ENCODE results near the gene RNPEP.
A peak's percentile ranks its signal among the peaks of the same experiment; 100 is the strongest.
"Not testable (repeated sequence)": the region's sequence is repeated elsewhere in the genome, so short reads cannot be mapped to it uniquely, and the experiment has no call there.

RNPEP gene

DNA sequence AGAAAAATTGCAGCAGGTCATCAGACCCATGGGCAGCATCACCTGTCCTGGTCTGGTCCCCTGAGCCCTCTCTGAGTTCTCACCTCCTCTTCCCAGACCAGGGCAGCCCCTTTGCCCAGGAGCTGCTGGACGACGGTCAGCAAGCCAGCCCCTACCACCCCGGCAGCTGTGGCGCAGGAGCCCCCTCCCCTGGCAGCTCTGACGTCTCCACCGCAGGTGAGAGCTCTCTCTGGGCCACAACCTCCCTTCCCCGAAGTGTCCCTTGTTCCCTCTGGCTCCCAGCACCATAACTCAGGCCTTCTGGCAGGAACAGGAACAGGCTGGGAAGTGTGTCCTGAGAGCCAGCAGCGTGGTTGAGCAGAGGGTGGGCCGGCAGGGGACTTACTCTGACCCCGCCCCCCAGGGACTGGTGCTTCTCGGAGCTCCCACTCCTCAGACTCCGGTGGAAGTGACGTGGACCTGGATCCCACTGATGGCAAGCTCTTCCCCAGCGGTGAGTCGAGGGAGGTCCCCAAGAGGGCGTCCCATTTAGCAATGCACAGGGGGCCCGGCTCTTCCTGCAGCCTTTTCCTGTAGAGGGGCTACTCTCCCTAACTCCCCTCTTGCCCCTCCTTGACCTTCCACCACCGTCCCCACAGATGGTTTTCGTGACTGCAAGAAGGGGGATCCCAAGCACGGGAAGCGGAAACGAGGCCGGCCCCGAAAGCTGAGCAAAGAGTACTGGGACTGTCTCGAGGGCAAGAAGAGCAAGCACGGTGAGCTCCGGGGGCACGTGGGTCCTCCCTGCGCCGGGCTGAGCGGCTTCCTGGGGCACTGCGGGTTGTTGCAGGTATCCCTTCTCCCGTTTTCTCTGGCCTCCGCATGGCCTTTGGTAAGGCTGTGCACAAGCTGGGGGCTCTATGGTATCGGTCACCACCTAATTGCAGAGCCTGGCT lies 30.4 kb downstream of the RNPEP start:
- peak; percentile 37 for DNase-seq

DNA sequence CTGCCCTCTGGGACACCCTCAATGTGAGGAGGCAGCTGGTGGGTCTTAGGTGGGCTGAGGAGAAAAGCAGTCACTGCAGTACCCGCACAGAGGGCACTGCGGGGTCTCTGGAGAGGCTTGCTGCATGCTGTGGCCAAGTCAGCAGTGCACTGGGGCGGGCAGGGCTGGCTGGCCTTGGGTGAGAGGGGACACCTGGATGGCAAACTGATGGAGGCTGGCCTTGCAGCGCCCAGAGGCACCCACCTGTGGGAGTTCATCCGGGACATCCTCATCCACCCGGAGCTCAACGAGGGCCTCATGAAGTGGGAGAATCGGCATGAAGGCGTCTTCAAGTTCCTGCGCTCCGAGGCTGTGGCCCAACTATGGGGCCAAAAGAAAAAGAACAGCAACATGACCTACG lies 31.2 kb downstream of the RNPEP start:
- no peak for DNase-seq

DNA sequence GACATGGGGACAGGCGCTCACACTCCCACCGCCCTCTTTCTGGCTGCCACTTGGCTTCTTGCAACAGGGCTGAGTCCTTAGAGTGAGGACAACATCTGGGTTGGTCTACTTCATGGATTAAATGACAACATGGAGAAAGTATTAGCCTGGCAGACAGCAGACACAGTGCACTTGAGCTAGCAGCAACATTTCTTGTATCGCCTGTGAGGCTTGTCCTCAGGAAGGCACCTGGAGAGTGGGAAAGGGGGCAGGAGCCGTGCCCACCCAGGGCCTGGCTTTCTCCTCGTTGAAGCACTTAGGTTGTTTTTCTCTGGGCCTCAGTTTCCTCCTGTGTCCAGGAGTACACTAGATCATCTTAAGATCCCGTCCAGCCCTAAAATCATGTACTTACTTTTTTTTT lies 31.6 kb downstream of the RNPEP start:
- DNase-seq, result no peak

DNA sequence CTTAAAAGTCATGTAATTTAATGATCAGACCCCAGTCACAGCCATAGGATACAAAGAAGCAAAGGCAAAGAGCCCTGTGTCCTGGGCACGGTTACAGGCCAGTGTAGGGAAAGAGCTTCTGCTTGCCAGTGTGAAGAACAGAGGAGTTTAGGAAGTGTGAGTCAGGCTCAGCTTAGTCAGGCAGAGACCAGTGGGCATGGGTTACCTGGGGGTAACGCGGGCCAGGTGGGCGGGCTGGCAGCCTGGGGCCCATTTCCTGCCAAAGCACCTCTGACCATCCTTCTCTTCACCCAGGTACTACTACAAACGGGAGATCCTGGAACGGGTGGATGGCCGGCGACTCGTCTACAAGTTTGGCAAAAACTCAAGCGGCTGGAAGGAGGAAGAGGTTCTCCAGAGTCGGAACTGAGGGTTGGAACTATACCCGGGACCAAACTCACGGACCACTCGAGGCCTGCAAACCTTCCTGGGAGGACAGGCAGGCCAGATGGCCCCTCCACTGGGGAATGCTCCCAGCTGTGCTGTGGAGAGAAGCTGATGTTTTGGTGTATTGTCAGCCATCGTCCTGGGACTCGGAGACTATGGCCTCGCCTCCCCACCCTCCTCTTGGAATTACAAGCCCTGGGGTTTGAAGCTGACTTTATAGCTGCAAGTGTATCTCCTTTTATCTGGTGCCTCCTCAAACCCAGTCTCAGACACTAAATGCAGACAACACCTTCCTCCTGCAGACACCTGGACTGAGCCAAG lies 32.6 kb downstream of the RNPEP start:
- no peak for DNase-seq

DNA sequence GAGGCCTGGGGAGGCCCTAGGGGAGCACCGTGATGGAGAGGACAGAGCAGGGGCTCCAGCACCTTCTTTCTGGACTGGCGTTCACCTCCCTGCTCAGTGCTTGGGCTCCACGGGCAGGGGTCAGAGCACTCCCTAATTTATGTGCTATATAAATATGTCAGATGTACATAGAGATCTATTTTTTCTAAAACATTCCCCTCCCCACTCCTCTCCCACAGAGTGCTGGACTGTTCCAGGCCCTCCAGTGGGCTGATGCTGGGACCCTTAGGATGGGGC lies 33.2 kb downstream of the RNPEP start:
- no peak for DNase-seq

DNA sequence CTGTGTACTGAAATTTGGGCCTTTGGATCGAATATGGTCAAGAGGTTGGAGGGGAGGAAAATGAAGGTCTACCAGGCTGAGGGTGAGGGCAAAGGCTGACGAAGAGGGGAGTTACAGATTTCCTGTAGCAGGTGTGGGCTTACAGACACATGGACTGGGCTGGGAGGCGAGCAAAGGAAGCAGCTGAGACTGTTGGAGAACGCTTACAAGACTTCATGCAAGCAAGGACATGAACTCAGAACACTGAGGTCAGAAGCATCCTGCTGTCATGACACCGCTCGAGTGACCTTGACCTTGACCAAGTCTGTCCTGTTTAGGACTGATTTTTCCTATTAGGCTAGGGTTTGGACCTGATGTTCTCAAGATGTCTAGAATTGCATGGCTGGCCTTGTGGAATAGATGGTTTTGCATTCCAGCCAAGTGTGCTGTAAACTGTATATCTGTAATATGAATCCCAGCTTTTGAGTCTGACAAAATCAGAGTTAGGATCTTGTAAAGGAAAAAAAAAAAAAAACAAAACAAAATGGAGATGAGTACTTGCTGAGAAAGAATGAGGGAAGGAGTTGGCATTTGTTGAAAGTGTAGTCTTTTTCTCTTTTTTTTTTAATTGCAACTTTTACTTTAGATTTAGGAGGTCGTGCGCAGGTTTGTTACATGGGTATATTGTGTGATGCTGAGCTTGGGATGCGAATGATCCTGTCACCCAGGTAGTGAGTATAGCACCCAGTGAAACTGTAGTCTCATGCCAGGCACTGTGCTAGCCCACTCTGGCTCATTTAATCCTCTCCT lies 33.8 kb downstream of the RNPEP start:
- no peak for DNase-seq

DNA sequence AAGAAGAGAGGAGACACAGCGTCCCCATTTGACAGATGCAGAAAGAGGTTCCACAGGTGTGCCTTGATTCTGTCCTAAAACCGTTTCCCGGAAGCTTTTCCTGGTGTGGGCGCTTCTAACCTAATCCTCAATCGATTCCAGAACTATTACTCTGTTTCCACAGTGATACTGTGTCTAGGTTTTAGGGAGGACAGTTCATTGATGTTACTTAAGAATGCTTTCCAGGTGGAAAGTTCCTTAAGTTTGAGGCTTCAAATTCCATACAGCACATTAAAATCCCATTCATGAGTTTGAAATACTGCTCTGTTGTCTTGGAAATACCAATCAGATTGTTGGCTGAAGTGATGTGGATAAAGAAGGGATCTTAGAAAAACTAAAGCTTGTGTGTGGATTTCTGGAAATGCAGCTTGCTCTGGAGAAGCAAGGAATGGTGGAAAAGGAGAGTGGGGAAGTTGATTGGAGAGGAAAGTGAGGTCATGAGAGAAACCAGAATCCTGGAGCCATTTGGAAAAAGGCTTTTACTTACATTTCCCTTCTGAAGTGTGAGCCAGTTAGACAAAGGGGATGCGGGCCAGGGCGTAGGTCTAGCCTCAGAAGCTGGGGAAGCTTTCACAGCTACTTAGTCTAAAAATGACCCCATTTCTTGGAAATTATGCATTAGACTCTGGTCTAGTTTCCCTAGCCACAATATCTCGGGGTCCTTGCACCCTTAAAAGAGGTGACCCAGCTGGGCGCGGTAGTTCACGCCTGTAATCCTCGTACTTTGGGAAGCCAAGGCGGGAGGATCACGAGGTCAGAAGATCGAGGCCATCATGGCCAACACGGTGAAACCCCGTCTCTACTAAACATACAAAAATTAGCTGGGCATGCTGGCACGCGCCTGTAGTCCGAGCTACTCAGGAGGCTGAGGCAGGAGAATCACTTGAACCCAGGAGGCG lies 34.6 kb downstream of the RNPEP start:
- DNase-seq, result no peak

DNA sequence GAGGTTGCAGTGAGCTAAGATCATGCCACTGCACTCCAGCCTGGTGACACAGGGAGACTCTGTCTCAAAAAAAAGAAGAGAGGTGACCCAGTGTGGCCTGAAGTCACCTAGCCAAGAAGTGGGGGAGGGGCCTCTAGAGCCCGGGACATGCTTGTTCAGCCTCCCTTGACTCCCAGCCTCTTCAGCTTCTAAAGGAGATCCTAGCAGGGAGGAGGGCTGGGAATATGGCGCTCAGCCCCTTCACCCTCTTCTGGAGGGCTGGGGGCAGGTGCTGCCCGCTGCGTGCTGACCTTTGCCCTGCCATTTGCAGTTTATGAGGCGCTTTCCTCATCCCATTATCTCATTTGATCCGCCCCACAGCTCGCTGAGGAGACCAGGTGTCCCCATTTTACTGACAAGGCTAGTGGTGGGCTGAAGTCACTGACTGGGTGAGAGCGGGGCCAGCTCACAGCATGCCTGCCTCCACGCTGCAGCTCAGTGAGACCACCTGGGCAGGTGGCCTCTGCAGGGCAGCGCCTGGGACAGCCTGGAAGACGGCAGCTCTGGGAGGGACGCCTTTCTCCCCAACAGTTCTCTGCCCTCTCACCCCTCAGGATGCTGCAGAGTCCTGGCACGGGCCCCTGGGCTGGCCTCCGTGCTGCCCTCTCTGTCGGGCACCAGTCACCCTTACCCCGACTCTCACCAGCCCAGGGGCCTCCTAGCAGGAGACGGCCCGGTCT lies 35.5 kb downstream of the RNPEP start:
- peak; percentile 67 for DNase-seq

DNA sequence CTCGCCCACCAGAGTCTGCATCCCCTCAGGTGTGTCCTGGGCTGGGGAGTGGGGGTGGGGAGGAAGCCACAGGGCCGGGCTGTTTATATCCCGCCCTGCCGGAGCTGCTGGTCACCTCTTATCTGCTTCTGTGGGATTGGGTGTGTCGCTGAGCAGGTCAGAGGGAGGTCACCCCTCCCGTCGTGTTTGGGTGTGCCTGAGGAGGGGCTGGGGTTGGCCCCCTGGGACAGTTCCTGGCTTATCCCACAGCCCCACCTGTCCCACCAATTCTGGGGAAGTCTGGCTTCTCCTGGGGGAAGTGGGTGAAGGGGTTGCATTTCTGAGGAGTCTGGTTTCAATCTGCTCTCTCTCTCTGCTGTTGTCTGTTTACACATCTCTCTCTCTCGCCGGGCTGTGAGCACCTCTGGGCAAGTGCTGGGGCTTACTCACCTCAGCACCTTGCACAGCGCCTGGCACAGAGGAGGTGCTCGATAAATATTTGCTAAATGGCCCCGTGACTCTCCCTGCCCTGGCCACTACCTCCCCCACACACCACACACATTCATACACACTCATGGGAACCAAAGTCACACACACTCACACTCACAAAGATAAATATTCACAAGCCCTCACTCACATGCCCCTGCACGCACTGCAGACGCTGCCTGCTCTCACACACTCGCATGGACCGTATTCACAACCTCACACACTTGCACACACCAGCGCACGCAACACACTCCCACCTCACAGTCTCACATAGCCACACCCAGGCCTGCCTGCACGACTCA lies 36.2 kb downstream of the RNPEP start:
- peak; percentile 87 for DNase-seq

DNA sequence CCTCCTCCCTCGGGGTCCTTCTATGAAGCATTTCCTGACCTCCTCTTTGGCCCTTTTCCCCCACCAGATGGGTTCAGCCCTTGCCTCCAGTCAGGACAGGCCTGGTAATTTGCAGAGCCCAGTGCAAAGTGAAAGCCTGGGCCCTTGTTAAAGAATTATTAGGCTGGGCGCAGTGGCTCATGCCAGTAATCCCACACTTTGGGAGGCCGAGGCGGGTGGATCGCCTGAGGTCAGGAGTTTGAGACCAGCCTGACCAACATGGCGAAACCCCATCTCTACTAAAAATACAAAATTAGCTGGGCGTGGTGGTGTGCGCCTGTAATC lies 36.7 kb downstream of the RNPEP start:
- DNase-seq, result not testable (repeated sequence)

DNA sequence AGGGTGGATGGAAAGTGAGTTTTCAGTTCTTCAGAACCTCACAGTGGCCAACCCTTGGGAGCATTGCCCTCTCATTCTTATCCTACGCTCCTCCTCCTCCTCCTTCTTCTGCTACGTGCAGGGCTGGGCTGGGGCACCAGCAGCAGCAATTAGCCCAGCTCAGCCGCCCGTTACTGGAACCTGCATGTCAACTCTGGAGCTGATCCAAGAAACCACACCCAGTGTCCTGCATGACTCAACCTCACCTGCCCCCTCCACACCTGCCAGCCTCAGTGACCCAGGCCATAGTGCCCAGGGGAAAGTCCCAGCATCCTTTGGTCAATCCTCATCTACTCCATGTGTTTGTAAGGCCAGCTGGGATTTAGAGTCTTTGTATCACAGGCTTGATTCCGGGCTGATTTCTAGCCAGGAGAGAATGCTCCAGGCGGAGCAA lies 40.6 kb downstream of the RNPEP start:
- DNase-seq, result peak; percentile 84

DNA sequence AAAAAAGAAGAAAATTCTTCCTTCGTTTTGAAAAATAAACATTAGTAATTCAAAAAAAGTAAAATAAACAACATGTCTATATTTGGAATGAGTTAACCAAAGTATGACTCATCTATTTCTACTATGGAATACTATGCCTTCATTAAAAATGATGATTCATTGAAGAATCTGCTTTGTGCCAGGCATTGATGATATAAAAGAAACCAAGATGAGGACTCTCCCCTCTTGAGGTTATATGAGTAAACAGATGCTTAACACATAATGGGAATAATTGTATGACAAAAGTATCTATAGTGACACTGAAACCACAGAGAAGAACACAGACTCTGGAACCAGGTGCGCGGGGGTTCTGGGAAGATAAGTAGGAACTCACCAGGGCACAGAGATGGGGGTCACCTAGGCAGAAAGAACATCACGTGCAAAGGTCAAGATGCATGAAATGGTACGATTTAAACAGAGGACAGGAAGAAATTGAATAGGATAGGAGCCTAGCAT lies 46.8 kb downstream of the RNPEP start:
- peak; percentile 79 for DNase-seq

DNA sequence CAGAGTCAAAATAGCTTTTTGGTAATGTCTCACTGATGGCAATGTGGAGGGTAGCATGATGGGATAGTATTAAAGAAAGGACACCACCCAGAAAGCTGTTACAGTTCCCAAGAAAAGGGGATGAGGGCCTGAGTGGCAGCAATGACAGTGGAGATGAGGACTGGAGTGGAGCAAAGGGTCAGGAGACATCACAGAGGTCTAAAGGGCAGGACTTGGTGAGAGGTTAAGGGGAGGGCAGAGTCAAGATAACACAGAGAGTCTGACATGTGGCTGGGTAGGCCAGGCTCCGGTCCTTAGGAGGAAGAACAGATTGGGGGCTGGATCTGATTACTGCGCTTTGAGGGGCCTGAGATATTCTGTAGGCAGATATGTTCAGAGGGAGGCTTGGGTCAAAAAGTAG lies 47.3 kb downstream of the RNPEP start:
- no peak for DNase-seq

DNA sequence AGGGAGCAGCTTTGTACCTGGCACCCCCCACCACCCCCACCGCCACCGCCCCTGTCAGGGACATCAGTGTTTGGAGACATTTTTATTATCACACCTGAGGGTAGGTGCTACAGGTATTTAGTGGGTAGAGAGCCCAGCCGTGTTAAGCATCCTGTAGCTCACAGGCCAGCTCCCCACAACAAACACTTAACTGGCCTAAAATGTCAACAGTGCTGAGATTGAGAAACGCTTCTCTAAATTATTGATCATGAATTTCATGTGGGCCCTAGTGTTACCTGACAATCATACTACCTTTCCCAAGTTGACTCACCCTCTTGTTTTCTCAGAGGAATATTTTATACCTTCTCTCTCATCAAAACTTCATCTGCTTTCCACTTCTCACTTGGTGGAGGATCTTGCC lies 49.3 kb downstream of the RNPEP start:
- DNase-seq, result no peak

DNA sequence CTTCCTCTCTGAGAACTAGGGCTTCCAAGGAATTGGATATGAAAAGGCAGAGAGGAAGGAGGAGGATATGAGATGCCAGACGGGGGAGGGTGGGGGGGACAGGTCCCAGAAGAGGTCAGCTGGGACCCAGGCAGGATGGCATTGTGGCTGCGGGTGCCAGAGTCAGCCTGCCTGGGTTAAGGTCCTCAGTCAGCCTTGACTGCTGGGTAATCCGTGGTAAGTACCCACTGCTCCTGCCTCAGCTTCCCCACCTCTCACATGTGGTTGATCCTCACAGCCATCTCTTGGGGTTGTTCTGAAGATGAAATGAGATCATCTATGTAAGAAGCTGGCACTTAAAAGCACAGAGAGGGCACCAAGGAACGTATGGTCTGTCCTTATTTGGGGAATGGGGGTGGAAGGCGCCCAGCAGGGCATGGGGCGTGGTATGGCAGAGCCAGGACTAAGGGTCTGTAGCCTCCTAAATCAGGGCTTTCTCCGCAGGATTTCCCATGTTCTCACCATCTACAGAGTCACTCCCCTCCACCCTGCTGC lies 51.8 kb downstream of the RNPEP start:
- no peak for DNase-seq

DNA sequence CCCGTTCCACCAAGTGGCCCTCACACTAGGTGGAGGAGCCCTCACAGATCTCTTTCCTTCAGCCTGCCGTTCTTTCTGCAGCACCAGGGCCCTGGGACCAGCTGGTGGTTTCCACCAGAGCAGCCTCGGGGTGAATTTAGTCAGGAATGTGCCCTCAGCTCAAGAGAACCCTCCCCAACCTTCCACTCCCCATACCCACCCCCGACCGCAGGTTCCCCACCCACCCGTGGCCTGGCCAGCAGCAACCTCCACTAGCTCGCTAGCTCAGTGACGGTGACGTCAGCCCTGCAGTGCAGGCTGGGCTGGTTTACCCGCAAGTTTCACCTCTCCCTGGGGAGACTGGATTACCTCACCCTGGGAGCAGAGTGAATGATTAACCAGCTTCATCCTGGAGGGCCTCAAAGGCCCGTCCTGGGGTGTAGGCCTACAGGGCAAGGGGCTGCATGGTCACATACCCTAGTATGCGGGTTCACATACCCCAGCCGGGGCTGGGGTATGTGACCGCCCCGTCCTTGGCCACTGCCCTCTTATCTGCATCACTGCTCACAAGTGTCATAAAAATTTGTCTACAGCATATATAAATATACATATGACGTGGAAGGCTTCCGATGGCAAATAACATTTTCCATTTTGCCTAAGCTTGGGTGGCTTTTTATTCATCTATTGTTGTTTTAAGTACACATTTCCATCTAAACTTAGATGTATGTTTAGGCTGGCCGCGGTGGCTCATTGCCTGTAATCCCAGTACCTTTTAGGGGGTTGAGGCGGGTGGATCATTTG lies 52.4 kb downstream of the RNPEP start:
- DNase-seq, result peak; percentile 76

DNA sequence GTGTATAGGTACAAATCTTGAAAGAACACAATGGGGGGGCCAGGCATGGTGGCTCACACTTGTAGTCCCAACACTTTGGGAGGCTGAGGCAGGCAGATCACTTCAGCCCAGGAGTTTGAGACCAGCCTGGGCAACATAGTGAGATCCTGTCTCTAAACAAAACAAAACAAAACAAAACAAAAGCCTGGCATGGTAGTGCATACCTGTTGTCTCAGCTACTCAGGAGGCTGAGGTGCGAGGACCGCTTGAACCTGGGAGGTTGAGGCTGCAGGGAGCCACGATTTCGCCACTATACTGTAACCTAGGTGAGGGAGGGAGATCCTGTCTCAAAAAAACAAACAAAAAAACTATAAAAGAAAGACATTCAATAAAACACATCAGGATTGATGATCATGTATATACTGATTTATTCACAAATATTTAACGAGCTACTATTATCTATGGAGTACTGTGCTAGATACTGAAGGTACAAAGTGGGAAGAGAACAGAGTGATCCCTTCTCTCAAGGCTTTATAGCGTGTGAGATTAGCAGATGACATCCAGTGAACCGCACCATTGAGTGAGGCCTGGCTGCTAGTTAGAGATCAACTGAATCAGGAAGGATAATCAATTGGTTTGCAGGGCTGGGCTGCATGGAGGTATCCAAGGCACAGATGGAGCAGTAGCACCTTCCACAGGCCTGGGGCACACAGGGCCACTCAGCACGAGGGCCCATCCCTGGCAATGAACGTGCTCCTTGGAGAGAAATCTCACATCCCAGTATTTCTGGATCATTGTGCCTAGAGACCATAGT lies 54.3 kb downstream of the RNPEP start:
- DNase-seq, result no peak

DNA sequence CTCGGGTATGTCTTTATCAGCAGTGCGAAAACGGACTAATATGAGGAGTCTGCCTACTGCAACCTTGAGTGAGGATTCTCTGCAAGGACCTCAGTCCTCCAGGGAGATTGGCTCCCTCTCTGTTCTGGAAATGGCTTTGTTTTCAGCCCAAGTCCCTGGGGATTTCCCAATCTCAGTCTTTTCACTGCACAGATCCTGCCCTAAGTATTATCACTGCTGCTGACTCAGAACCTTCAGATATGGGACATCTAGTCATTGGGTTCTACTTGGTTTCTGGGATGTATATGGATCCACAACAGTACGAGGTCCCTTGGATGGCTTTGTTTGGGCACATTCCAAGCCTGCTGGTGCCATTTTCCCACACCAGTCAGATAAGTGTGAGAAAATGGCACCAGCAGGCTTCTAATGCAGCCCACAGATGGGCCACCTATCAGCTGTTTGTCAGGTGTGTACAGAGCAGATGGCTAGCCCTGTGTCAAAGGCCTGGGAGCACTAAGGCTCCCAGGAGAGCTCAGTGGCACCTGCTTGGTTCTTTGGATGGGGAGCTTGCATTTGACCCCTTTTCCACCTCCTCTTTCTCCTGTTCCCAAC lies 55.4 kb downstream of the RNPEP start:
- no peak for DNase-seq
